Activated CD4-positive, alpha-beta T cell treated with anti-CD3 and anti-CD28 coated beads, Interleukin-2, amount 10 ng/mL, durations not matched to agents 24 days and 14 days (primary cell): ENCODE measurements around the gene ARX. TPM values are rescaled to one million over a fixed set of nuclear protein-coding genes. Genes with fewer than 3 reads are reported as not detected.

Source experiments
- DNase-seq: peaks from one replicate; pipeline ENCODE4 v3.0.0; 2022
- H3K27ac Mint-ChIP-seq: one replicate; pipeline ENCODE4 v1.8.0; 2022; ENCODE audit warnings: mild to moderate bottlenecking, mixed read lengths
- H3K27me3 Mint-ChIP-seq: one replicate; pipeline ENCODE4 v1.8.0; 2022; ENCODE audit warnings: mixed read lengths
- H3K36me3 Mint-ChIP-seq: one replicate; pipeline ENCODE4 v1.8.0; 2022; ENCODE audit warnings: low read depth, mild to moderate bottlenecking, mixed read lengths
- H3K4me1 Mint-ChIP-seq: one replicate; pipeline ENCODE4 v1.8.0; 2021; ENCODE audit warnings: mixed read lengths
- H3K4me3 Mint-ChIP-seq: one replicate; pipeline ENCODE4 v1.8.0; 2022; ENCODE audit warnings: mild to moderate bottlenecking, moderate library complexity, mixed read lengths
- H3K9me3 Mint-ChIP-seq: one replicate; pipeline ENCODE4 v1.8.0; 2021; ENCODE audit warnings: mixed read lengths
- intact Hi-C: fragments of 100-400 bp; cut with micrococcal nuclease; formaldehyde crosslinking; loops from one replicate; pipeline ENCODE4 v1.15.1; 2023
- total RNA-seq: library from RNA; stranded (reverse); gene quantifications from 2 replicates; pipeline ENCODE4 v1.2.3, GENCODE V29; 2022

The ARX gene
- total RNA-seq, 1 donor from 2014 or later: not detected

DNA sequence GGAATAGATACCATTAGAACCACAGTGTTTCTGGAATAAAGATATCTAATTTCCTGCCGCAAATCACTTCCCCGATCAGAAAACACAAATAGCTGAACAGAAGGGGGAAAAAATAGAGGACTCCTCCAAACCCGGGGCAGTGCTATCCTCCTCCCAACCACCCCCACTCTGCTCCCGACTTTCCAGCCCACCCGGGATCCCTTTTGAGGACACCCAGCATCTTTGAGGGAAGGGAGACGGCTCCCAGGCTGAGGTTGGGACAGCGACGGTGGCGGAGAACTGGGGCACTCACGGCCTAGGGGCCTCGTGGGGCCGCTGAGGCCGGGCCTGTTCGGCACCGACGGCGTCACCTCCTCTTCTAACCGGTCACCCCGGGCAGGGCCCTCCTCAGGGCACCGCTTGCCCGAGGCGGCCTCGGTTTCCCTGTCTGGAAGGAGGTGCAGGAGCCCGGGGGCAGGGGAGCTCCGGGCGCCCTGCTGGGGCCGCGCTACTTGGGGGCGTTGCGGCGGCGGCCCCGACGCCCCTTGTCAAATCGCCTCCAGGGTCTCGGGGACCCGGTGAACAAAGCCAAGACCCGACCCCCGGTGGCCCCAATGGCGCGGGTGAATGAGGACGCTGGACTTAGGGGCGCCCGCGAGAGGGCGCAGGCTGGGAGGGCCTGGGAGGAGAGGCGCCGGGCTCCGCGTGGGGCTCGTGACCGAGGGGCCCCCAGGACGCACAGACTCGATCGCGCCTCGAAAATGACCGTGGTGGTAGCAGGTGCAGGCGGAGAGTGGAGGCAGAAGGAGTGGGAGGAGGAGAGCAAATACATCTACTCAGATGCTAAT lies 6.9 kb upstream of the ARX start:
- H3K27me3 Mint-ChIP-seq: peaks cover 66% of the 10 kb centered on the region
- H3K4me1 Mint-ChIP-seq: peaks cover 12% of the 10 kb centered on the region
- H3K4me3 Mint-ChIP-seq: no peak overlapping the region
- no peak overlapping the region for H3K27ac Mint-ChIP-seq
- intact Hi-C loops: loop anchor here (5.0 to 10.0 kb wide), 2 partner anchors 120 to 268 kb away; no protein-coding TSS in a partner anchor
- no peak for DNase-seq
- no peaks in the 10 kb centered on the region for H3K9me3 Mint-ChIP-seq
- H3K36me3 Mint-ChIP-seq: no peaks in the 10 kb centered on the region

DNA sequence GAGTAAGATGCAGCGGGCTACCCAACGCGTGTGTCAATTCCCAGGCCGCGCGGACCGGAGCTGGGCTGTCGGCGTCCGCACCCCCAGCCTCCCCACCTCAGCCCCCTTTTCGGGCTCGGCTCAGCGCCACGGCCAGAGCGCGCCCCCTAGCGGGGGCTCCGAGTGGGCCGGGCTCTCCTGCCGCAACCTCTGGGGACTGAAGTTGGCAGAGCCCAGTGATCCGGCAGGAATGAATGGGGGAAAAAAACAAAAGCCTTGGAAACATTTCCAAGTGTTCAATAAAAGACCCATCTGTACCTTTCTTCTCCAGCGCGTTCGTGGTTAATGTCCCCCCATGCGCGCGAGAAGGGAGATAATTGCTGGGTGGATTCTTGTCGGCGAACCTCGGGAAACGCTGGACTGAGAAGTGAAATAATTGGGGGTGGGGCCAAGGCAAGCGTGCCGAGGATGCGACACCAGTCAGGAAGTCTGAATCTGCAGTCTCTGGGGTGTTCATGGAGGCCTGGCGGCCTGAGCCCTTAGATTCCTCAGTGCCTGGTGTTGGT lies 5.2 kb upstream of the ARX start:
- Mint-ChIP-seq H3K27me3 (peaks cover 73% of the 10 kb centered on the region), H3K4me1 (peaks cover 15% of the 10 kb centered on the region), H3K4me3 (peak overlapping the region; percentile 59), H3K9me3 (no peaks in the 10 kb centered on the region), H3K27ac (no peak overlapping the region), H3K36me3 (no peaks in the 10 kb centered on the region)
- DNase-seq: peak; percentile 80
- intact Hi-C loops: loop anchor here (2.0 to 10.0 kb wide), 3 partner anchors 14 to 266 kb away; no protein-coding TSS in a partner anchor

DNA sequence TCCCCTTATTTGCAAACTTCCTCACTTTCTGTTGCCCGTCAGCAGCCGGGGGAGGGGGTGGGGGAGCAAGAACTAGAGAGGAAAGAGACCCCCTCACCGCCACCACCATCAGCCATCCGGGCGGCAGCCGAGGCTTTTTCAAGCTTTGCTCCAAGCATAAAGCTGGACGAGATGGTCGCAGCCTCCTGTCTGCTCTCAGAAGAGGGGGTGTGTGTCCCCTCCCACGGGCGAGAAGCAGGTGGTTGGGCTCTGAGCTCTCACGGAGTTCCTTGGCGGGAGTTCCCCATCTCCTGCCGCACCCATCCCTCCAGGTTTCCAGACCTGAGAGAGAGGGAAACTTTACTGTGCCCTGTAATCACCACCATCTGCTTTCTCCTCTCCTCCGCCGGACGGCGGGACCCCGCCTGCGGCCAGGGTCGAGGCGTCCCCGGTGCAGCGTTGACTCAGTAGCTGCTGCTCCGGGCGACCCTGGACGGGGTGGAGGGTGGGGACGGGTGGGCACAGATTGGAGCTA lies 4.7 kb upstream of the ARX start:
- H3K27ac Mint-ChIP-seq: no peak overlapping the region
- H3K9me3 Mint-ChIP-seq: no peaks in the 10 kb centered on the region
- intact Hi-C loops: loop anchor here (2.0 to 10.0 kb wide), 3 partner anchors 14 to 266 kb away; no protein-coding TSS in a partner anchor
- H3K36me3 Mint-ChIP-seq: no peaks in the 10 kb centered on the region
- H3K27me3 Mint-ChIP-seq: peaks cover 71% of the 10 kb centered on the region
- peaks cover 15% of the 10 kb centered on the region for H3K4me1 Mint-ChIP-seq
- DNase-seq: no peak
- H3K4me3 Mint-ChIP-seq: no peak overlapping the region

DNA sequence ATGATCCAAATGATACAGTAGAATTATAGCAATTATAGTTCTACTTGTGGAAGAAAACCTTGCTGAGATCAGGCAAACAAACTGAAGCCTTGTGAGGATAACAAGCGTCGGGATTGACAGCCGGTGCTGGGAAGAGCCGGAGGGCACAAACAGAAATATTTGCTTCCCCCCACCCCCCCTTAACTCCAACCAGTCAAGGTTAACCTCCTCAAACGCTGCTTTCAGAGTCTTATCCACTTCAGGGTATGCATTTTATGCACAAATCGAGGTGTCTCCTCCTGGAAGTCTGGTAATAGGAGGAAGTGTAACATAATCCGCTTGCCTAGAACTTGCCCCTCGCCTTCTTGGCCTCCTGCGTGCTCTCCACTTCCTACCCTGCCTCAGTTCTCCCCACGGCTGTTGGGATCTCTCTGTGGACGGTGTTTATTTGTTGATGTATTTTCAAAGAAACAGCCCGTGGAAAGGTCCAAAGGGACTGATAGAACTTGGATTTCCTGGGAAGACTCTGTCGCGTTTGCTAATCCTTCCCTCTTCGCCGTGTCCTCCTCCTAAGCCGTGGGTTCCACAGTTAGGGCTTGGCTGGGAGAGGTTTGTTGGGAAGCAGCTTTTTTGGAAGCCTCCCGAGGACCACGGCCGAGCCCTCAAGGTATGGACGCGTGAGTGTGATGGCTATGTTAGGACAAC lies 4.1 kb upstream of the ARX start:
- peaks cover 75% of the 10 kb centered on the region for H3K27me3 Mint-ChIP-seq
- H3K9me3 Mint-ChIP-seq: no peaks in the 10 kb centered on the region
- no peak overlapping the region for H3K4me3 Mint-ChIP-seq
- DNase-seq: no peak
- intact Hi-C loops: loop anchor here (2.0 to 10.0 kb wide), 4 partner anchors 13 to 1685 kb away; partner anchors contain the start of gene PTCHD1
- H3K36me3 Mint-ChIP-seq: no peaks in the 10 kb centered on the region
- no peak overlapping the region for H3K27ac Mint-ChIP-seq
- peaks cover 15% of the 10 kb centered on the region for H3K4me1 Mint-ChIP-seq

DNA sequence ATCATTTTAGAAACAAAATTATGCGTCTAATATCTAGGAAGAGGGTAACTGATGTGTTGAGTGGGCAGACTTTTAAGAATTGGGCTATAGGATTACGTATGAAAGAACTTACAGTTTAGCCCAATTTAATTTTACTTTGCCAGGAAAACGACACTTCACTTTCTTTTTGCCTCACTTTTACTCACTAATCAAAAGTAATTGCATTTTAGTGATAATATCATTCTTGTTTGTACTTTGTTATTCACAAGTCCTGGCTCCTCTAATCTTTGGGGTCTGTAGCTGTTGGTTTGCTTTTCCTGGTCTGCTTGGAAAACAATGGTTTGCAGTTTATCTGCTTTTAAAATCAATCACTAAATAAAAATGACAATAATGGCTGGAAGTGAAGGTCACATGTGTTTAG lies 2.9 kb upstream of the ARX start:
- no peak for DNase-seq
- H3K4me1 Mint-ChIP-seq: peaks cover 19% of the 10 kb centered on the region
- no peaks in the 10 kb centered on the region for H3K36me3 Mint-ChIP-seq
- no peak overlapping the region for H3K27ac Mint-ChIP-seq
- peaks cover 71% of the 10 kb centered on the region for H3K27me3 Mint-ChIP-seq
- H3K4me3 Mint-ChIP-seq: no peak overlapping the region
- intact Hi-C loops: loop anchor here (10.0 kb wide), 1 partner anchor 1684 kb away; the partner anchor contains the start of gene PTCHD1
- no peaks in the 10 kb centered on the region for H3K9me3 Mint-ChIP-seq

DNA sequence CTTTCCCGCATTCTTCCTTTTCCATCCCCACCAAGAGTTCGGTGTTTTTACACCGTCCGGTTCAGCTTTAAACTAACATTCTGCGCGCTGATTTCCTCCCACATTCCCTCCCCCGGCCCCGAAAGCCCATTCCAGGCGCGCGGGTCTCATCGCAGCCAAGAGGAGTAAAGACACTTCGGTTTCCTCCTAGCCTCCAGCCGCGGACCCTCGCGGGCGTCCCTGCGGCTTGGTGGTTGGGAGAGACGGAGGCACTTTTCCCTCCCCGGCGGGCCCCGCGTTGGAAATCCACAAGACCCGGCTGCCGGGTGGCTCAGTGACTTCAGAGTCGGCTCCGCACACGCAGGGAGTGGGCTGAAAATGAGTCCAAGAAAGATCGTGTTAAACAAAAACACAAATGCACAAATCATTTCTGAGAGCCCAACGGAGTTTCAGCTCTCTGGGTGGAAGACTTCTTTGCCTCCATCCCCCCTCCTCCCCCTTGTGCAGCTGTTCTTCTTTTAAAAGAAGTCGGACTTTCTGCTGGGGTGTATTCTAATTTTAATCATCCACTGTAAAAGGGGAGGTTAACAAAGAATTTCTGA lies 2.0 kb upstream of the ARX start:
- Mint-ChIP-seq H3K27ac (no peak overlapping the region), H3K4me3 (peak overlapping the region; percentile 28), H3K9me3 (no peaks in the 10 kb centered on the region), H3K36me3 (no peaks in the 10 kb centered on the region), H3K4me1 (peaks cover 21% of the 10 kb centered on the region), H3K27me3 (peaks cover 68% of the 10 kb centered on the region)
- intact Hi-C loops: loop anchor here (10.0 kb wide), 1 partner anchor 1683 kb away; the partner anchor contains the start of gene PTCHD1
- DNase-seq: no peak

DNA sequence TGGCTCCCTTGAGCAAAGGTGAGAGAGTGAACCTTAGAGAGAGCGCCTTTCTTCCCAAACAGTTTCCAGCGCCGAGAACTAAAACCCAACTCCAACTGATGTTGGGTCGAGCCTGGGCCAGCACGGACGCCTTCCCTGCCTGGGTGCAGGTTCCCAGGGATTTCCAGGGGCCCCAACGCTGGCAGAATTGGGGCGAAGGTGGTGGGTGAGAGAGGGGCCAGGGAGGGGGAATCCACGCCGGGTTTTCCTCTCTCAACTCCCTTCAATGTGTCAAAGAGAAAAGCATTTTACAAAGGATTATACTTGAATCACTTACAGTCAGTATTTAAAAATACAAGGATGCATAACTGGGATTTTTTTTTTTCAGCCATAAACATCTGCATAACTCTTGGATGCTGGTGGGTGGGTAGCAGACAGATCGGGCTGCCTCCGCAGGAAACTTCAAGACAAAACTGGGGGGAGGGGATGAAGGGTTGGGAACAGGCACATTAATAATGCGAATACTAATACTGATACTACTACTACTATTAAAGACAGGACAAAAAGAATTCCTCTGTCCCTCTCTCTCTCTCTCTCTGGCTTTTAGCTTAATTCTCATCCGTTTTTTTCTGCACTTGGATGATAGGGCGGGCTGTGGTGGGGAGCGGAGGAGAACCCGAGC lies 1.3 kb upstream of the ARX start:
- DNase-seq: no peak
- intact Hi-C loops: loop anchor here (10.0 kb wide), 1 partner anchor 1682 kb away; the partner anchor contains the start of gene PTCHD1
- H3K27me3 Mint-ChIP-seq: peaks cover 67% of the 10 kb centered on the region
- no peaks in the 10 kb centered on the region for H3K36me3 Mint-ChIP-seq
- H3K27ac Mint-ChIP-seq: no peak overlapping the region
- peak overlapping the region; percentile 28 for H3K4me3 Mint-ChIP-seq
- no peaks in the 10 kb centered on the region for H3K9me3 Mint-ChIP-seq
- peaks cover 20% of the 10 kb centered on the region for H3K4me1 Mint-ChIP-seq

DNA sequence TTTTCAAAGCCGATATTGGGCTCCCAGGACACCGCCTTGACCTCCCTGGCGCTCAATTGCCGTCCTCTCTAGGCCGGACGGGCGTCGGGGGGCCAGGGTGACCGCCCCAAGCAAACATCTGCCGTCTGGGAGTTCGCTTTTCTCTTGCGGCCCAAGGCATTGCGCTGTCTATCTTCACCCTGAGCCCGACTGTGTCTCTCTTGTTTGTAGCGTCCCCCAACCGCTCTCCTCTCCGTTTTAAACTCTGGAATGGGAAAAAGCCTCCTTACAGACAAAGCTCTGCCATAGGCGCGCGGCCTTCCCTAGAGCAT lies 551 bp upstream of the ARX start:
- intact Hi-C loops: loop anchor here (10.0 kb wide), 1 partner anchor 1682 kb away; the partner anchor contains the start of gene PTCHD1
- Mint-ChIP-seq H3K4me3 (no peak overlapping the region), H3K9me3 (no peaks in the 10 kb centered on the region), H3K36me3 (no peaks in the 10 kb centered on the region), H3K27ac (peak overlapping the region; percentile 45), H3K4me1 (peaks cover 17% of the 10 kb centered on the region), H3K27me3 (peaks cover 64% of the 10 kb centered on the region)
- no peak for DNase-seq

DNA sequence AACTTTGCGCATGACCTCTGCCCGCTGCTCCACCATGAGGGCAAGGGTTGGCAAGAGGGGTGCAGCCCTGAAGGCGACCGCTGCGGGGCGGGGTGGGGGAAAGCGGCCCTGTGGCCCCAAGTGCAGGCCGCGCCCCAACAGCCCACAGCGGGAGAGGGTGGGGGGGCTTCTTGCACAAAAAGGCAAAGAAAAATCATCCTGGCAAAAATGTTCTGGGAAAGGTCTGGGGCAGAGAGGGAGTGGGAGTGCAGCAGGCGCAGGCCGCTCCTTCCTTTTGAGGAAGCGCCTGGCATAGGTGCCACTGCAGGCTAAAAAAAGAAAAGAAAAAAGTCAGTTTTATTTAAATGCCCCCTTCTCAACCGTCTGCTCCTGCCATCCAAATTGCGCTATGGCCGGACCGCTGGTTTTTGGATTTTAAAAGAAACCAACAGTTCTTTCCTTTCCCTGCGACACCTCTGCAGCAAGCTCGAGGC lies 1.4 kb downstream of the ARX start:
- H3K36me3 Mint-ChIP-seq: peaks cover 2% of the 10 kb centered on the region
- intact Hi-C loops: loop anchor here (5.0 to 10.0 kb wide), 2 partner anchors 177 to 1680 kb away; partner anchors contain the start of gene PTCHD1
- H3K27ac Mint-ChIP-seq: no peak overlapping the region
- no peaks in the 10 kb centered on the region for H3K9me3 Mint-ChIP-seq
- H3K27me3 Mint-ChIP-seq: peaks cover 70% of the 10 kb centered on the region
- peaks cover 11% of the 10 kb centered on the region for H3K4me1 Mint-ChIP-seq
- DNase-seq: no peak
- H3K4me3 Mint-ChIP-seq: peak overlapping the region; percentile 62

DNA sequence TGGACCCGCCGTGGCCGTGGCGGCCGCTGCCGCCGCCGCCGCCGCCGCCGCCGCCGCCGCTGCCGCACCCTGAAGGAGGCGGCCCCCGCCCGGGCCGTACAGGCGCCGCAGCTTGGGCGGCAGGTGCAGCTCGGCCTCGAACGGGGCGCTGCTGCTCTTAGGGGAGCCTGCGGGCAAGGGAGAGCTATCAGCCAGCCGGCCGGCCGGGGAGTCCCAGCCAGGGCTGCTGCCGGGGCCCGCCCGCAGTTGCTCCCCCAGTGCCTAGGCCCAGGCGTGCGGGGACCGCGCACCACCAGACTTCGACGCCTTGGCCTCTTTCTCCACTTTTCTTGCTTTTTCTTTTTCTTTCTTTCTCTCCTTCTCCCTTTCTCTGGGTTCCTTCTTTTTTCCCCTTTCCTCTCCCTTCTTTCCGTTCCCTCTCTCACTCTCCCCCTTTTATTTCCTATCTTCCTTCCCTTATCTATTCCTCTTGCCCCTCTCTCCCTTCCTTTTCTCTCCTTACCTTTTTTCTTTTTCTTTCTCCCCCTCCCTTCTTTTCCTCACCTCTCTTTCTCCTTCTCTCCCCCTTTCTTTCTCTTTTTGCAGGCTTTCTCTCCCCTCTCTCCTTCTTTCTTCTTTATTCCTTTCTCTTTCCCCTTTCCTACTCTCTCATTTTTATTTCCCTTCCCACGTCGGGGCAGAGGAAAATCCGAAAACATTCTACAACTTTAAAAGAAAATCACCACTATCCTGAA lies 2.0 kb downstream of the ARX start:
- Mint-ChIP-seq H3K4me3 (peak overlapping the region; percentile 62), H3K36me3 (peaks cover 2% of the 10 kb centered on the region), H3K27me3 (peaks cover 71% of the 10 kb centered on the region), H3K9me3 (no peaks in the 10 kb centered on the region), H3K27ac (peak overlapping the region; percentile 29), H3K4me1 (peaks cover 10% of the 10 kb centered on the region)
- DNase-seq: no peak
- intact Hi-C loops: loop anchor here (5.0 to 10.0 kb wide), 2 partner anchors 176 to 1679 kb away; partner anchors contain the start of gene PTCHD1

DNA sequence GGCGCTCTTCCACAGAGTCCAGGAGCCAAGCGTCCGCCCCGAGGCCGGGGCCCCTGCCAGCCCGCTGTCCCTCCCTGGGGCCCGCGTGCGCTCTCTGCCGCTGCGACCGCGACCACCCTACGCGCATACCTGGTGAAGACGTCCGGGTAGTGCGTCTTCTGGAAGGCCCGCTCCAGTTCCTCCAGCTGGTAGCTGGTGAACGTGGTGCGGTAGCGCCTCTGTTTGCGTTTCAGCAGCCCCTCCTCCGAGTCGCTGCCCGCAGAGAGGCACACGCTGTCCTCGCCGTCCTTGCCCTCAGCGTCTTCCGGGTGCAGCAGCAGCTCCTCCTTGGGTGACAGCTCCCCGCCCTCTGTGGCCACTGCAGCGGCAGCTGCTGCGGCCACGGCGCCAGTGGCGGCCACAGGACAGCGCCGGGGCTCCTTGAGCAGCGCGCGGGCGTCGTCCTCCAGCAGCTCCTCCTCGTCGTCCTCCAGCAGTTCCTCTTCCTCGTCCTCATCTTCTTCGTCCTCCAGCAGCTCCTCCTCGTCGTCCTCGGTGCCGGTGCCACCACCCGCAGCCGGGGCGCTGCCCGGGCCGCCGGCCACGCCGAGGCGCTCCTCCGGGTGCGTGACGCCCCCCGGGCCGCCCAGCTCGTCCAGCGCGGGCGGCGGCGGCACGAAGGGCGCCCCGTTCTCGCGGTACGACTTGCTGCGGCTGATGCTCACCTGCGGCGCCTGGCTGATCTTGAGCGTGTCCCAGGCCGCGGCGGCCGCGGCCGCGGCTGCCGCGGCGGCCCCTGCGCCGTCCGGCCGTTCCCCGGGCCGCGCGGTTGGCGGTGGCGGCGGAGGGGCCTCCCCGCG lies 2.8 kb downstream of the ARX start:
- H3K27me3 Mint-ChIP-seq: peaks cover 72% of the 10 kb centered on the region
- peak overlapping the region; percentile 81 for H3K4me3 Mint-ChIP-seq
- DNase-seq: peak; percentile 69
- H3K27ac Mint-ChIP-seq: no peak overlapping the region
- H3K9me3 Mint-ChIP-seq: no peaks in the 10 kb centered on the region
- H3K36me3 Mint-ChIP-seq: peaks cover 2% of the 10 kb centered on the region
- peaks cover 9% of the 10 kb centered on the region for H3K4me1 Mint-ChIP-seq
- intact Hi-C loops: loop anchor here (5.0 to 10.0 kb wide), 2 partner anchors 176 to 1678 kb away; partner anchors contain the start of gene PTCHD1

DNA sequence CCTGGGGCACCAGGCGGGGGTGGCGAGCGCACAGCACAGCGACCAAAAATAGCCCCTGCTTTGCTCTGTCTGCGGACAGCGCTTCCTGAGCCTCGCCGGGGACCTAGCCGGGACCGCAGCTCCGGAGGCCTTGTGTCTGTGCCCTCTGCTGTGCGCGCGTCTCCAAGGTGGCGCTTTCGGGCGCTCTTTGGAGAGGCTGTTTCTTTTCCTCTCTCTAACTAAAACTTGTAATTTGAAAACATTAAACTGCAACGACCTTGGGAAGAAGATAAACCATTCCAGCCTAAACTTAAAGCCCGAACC lies 3.4 kb downstream of the ARX start:
- H3K27ac Mint-ChIP-seq: no peak overlapping the region
- H3K27me3 Mint-ChIP-seq: peaks cover 73% of the 10 kb centered on the region
- peaks cover 2% of the 10 kb centered on the region for H3K36me3 Mint-ChIP-seq
- intact Hi-C loops: loop anchor here (5.0 to 10.0 kb wide), 2 partner anchors 175 to 1678 kb away; partner anchors contain the start of gene PTCHD1
- peak overlapping the region; percentile 37 for H3K4me3 Mint-ChIP-seq
- no peak for DNase-seq
- peaks cover 6% of the 10 kb centered on the region for H3K4me1 Mint-ChIP-seq
- no peaks in the 10 kb centered on the region for H3K9me3 Mint-ChIP-seq
